Hypothalamus (tissue), 51 donors: ENCODE results near the gene GTF2A1L.
"Not testable (repeated sequence)": the region's sequence is repeated elsewhere in the genome, so short reads cannot be mapped to it uniquely, and the experiment has no call there.

ENCODE experiments used
- DNase-seq, 51 donors: peaks; one replicate each; lab custom pipeline; 2025; lab: John Stamatoyannopoulos, UW

Gene GTF2A1L

DNA sequence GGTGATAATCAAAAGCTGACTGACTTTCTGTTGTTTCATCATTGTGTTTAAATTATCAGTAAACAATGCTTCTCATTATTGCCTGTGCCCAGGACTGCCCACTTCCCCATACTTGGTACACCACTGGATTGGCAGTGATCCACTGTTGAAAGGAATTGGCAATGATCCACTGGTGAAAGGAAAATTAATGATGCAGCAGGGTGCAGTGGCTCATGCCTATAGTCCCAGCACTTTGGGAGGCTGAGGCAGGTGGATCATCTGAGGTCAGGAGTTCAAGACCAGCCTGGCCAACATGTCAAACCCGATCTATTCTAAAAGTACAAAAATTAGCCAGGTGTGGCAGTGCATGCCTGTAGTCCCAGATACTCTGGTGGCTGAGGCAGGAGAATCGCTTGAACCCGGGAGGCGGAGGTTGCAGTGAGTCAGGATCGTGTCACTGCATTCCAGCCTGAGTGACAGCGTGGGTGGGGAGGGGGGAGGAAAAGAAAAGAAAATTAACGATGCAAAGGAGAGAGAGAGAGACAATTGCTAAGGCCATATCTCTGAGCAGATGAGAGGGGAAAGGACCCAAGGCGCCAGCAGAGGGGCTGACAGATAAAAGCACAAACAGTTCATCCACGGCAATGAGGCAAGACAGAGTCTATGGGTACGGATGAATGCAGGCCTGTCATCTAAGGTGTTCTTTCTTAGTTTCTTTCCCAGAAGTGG, 10.2 kb upstream of the GTF2A1L start:
- DNase-seq, result peak in 10 of 51 donors; percentile 3 to 67 (median 10)

DNA sequence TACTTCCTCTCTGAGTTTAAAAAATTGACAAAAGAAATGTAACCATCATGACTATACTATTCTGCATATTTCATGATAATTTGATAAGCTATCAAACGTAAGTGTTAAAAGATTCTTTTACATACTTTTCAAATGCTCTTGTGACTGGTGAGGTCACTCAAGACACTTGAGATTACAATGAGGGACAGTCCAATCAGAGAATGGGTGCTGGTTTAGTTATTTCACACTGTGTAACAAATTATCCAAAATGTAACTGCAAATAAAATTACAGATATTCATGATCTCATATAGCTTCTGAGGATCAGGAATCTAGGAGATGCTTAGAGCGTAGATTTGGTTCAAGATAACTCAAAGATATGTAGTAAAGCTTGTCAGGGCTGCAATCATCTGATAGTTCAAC, 4.4 kb upstream of the GTF2A1L start:
- DNase-seq, result no peak

DNA sequence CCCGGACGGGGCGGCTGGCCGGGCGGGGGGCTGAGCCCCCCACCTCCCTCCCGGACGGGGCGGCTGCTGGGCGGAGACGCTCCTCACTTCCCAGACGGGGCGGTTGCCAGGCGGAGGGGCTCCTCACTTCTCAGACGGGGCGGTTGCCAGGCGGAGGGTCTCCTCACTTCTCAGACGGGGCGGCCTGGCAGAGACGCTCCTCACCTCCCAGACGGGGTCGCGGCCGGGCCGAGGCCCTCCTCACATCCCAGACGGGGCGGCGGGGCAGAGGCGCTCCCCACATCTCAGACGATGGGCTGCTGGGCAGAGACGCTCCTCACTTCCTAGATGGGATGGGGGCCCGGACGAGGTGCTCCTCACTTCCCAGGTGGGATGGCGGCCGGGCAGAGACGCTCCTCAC, 3.1 kb upstream of the GTF2A1L start:
- DNase-seq, result not testable (repeated sequence)

DNA sequence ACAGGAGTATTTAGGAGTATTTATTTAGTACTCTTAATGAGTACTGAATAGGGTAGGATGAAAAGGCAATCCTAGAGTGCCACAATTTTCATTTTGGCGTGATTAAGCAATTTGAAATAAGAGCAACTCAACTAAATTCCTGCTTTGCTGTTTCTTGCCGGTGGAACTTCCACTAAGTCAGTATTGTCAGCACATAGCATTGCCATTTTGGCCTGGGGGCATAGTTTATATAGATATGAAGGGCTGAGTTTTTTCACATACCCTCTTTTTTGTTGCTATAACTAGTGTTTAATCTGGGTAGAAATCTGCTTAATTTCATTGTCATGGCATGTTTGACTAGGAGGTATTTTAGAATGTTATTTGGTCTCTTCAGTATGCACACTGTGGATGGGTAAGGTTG, 1.9 kb downstream of the GTF2A1L start:
- no peak for DNase-seq

DNA sequence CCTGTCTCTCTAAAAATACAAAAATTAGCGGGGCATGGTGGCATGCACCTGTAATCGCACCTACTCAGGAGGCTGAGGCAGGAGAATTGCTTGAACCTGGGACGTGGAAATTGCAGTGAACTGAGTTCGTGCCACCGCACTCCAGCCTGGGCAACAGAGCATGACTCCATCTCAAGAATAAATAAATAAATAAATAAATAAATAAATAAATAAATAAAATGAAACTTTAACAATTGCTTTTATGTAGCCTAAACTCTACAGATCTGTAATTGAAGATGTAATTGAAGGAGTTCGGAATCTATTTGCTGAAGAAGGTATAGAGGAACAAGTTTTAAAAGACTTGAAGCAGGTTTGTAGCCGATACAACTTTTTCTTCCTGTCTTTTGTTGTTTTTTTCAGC, 2.9 kb downstream of the GTF2A1L start:
- DNase-seq, result no peak

DNA sequence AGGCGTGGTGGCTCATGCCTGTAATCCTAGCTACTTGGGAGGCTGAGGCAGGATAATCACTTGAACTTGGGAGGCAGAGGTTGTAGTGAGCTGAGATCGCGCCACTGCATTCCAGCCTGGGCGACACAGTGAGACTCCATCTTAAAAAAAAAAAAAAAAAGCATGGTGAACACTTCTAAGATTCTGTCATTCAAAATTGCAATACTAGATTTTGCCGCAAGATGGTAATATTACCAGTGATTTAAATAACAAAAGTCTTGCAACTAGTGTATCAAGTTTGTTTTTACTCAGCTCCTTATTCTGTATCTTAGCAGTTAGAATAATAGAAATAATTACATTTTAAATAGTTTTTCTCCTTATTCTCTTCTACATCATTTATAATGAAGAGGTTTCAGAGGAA, 5.0 kb downstream of the GTF2A1L start:
- not testable (repeated sequence) for DNase-seq

DNA sequence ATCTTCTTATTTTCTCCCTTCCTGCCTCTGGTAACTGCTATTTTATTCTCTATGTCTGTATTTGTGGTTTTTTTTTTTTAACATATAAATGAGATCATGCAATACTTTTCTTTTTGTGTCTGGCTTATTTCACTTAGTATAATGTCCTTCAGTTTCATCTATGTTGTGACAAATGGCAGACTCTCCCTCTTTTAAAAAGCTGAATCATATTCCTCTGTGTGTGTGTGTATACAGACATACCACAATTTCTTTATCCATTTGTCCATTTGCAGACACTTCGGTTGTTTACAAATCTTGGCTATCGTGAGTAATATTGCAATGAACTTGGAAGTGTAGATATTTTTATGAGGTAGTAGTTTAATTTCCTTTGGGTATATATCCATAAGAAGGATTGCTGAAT, 7.0 kb downstream of the GTF2A1L start:
- DNase-seq, result no peak

DNA sequence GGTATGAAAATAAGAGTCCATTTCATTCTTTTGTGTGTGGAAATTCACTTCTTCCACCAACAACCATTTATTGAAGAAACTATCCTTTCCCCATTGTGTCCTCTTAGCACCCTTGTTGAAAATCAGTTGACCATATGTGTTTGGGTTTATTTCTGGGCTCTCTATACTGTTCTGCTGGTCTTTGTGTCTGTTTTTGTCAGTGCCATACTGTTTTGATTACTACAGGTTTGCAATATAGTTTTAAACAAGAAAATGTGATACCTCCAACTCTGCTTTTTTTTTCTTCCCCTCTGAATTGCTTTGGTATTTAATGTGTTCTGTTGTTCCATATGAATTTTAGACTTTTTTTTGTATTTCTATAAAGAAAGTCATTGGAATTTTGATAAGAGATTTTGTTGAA, 8.4 kb downstream of the GTF2A1L start:
- DNase-seq, result no peak

DNA sequence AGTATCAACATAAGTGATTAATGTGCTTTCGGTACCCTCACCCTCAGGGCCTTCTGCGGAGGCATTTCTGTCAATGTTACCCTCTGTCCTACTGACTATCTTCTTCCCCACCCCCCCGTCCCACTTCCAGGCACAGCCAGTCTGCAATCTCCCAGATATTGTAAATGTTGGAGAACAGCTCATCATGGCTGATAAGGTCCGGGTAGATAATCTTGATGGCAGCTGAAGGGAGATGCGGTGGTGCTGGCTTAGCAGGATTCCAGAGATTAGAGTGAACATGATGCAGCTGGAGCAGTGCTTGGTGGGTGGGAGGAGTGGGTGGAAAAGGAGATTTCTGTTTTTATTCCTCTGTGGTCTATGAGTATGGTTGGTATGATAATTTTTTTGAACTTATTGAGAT, 15.5 kb downstream of the GTF2A1L start:
- DNase-seq, result no peak

DNA sequence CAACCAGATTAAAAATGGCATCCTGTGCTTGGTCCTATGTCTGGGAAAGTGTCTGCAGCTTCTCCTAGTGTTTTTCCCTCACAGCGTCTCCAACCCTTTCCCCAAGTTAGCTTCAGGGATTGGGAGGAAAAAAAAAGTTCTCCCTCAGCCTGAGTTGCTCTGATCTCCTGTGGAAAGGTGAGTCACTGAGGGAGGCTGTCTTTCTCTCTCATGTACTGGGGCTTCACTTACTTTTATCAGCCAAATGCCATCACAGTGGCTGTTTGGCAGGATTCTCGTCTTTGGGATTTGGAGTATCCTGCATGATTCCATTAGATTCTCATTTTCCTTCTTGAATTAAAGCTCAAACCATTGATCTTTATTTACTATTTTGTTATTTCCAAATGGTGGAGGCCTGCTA, 18.1 kb downstream of the GTF2A1L start:
- no peak for DNase-seq

DNA sequence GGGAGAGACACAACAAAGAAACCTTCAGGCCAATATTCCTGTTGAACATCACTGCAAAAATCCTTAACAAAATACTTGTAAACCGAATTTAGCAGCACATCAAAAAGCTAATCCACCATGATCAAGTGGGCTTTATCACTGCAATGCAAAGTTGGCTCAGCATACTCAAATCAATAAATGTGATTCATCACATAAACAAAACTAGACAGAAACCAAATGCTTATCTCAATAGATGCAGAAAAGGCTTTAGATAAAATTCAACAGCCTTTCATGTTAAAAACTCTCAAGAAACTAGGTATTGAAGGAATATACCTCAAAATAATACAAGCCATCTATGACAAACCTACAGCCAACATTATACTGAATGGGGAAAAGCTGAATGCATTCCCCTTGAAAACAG, 20.6 kb downstream of the GTF2A1L start:
- DNase-seq, result no peak

DNA sequence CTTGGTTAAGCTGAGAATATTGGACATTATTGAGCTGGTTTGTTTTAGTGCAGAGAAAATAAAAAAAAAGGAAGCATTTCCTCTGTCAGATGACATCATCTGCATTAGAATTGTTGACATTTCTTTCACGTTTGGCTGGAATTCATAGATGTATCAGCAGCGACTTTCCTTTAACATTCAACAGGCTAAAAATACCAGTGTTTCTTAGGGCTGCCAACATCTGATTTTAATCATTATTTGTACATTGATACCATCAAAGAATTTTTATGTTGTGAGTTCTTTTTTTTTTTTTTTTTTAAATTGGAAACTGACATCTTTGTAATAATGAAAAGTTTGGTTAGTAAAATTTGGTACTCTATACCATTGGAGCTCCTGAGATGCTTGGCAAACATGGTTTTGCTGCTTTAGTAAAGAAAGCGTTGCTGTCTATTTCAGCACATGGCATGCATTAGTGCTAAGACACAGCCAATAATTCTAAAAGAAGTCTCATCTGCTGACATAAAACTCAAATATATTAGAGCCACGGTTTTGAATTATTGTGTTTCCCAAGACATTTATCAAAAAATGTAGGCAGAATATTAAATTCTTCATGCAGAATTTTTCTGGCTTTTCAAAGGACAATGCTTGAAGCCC, 33.6 kb downstream of the GTF2A1L start:
- no peak for DNase-seq

DNA sequence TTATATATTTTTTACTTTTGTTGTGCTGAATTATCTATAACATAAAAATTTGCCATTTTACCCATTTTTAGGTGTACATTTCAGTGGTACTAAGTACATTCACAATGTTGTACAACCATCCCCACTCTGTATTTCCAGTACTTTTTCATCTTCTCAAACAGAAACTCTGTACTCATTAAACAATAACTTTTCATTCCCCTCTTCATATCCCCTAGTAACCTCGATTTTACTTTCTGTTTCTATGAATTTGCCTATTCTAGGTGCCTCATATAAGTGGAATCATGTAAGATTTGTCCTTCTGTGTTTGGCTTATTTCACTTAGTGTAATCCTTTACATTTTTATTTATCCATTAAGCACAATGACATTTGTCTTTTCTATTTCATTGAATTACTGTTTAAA, 51.3 kb downstream of the GTF2A1L start:
- no peak for DNase-seq

DNA sequence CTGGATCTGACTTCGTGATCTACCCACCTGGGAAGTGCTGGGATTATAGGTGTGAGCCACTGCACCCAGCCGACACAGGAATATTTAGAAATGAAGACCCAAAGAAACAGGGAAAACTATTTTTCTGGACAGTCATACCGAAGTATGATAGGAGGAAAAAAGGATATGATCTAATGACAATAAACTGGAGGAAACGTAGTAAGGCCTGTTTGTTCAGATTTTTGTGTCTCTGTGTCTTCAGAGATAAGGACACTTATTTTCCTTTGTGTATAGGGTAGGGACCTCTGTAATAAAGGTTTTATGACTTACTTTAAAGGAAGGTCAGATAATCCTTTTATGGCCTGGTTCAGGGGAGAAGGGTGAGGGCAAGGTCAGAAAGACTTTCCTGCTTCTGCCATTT, 55.9 kb downstream of the GTF2A1L start:
- no peak for DNase-seq

DNA sequence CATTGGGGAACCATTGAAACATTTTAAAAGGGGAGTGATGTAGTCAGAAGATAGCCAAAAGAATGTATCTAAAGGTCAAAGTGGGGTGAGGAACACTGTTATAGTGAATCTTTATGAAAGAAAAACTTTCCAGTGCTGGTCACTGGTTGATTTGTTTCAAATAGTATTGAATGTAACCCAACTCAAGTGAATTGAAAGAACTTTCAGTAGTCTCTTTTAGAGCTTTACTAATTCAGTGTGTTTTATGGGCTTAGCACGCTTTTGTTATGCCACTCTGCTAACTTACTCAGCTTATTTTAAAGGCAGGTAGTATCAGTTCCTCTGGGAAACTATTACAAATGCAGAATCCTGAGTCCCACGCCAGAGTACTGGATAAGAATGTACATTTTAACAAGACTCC, 57.3 kb downstream of the GTF2A1L start:
- no peak for DNase-seq

DNA sequence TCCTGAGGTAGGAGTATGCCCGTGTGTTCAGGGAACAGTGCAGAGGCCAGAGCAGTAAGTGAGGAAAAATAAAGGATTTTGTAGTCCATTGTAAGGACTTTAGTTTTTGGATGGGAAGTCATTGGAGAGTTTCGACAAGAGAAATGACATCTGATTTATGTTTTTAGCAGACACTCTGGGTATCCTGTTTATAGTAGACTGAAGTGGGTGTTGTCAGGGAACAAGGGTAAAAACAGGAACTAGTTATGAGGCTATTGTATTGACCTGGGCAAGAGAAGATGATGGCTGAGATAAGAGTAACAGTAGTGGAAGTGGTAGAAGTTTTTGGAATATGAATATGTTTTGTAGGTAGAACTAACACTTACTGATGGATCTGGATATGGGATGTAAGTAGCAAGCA, 59.8 kb downstream of the GTF2A1L start:
- no peak for DNase-seq

DNA sequence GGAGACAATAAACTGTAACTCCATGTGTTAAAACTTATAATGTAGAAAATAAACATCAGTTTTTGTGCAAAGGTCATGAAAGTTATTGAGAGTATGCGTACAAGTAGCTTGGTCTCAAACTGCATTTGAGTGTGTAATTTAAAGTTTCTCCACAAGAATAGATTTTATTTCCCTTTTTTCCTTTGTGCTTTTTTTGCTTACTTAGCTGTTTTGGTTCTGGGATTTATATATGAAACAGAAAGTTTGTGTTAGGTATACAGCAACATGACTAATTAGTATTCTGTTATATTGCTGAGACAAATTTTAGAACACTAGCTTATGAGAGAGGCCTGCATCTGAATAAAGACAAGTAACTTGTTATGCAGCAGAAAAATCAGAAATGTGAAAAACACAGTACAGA, 67.5 kb downstream of the GTF2A1L start:
- DNase-seq, result no peak

DNA sequence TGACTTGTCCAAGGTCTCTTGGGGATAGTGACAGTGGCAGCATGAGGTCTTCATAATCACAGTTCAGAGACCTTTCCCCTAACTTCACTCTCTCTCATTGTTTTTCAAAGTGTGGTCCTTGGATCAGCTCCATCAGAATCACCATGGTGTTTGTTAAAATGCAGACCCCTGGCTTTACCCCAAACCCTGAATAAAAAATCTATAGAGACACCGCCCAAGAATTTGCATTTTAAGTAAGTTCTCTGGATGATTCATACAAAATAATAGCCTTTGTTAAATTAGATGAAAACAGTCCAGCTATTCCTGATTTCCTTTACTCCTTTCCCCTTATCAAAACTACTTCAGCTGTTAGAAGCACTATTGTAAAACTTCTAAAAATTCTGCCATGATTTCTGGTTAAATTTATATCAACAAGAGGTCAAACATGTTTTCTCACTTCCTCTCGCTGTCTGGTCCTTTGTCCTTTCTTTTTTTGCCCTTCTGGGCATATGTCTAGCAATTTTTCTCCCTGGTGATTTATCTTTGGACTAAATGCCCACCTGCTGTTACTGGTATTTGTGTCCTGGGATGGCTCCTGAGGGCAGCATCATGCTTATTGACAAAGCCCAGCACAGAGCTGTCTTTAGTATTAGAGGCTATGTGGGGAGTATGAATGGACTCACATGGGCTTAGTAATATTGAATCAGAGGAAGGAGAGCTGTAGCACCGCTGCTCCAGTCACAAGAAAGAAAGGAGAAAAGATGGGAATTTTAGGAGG, 74.5 kb downstream of the GTF2A1L start:
- no peak for DNase-seq

DNA sequence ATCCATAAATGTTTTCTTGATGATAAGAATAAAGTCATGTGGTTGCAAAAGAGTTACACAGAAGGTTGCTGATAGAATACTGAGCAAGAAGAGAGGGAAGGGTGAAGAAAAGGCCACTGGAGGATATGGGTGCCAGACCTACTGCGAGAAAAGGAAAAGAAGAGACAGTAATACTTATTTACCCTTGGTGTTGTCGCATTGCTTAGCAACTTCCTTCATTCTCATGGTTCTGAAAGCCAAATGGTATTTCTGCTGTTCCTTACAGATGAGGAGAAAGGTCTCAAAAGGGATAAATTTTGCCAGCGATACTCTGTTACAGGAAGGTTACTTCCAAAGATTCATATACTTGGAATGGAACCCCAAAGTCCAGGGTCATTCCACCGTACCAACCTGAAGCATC, 75.4 kb downstream of the GTF2A1L start:
- no peak for DNase-seq

DNA sequence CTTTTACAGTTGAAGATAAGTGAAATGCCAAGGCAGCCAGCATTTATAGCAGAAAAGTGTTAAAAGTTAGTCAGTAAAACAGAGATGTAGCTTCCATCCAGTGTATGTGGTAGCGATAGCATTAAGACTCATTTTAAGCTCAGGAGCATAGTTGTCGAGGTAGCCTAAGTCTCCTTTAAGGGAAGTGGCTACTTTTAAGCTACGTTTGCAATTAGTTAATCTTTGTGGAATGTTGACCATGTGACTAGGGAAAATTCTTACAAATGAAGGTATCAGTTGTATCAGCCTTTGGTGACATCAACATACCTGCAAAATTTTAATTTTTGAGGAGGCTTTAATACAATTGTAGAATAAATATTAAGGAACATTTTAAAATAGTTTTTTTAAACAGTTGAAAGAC, 76.0 kb downstream of the GTF2A1L start:
- DNase-seq, result no peak

DNA sequence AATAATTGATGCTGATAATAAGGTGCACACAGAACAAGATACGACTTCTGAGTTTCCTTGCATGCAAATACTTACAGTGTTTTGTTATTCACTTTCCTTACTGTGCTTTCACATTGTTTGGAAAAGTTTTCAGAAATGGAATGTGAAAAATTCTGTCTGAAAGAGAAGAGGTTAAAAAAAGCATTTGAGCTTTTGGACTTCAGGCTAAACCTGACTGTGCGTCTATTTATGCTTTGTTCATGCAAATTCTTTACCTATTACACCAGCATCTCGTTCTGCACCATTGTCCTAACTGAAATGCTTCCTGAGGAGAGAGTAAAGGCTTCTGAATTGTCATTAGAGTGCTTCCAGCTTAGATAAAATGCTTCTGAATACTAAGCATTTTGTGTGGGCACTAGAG, 76.5 kb downstream of the GTF2A1L start:
- DNase-seq, result no peak

DNA sequence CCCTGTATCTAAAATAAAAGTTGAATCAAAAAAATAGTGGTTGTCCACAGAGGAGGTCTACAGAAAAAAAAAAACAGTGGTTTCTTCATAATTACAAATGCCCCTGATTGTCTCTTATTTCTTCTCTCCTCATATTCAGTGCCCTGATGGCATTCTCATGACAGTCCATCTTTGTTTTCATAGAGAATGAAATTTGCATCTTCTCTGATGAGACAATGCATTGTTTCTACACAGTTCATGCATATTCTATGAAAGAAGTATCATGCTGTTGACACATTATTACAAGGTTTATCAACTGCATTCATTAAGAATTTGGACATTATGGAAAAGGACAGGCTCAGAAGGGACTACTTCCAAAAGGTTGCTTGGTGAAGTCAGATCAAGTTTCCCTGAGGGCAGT, 78.3 kb downstream of the GTF2A1L start:
- peak in 3 of 51 donors; percentile 4 to 50 (median 8) for DNase-seq
